ENCODE results near the gene ARHGAP42.

DNA sequence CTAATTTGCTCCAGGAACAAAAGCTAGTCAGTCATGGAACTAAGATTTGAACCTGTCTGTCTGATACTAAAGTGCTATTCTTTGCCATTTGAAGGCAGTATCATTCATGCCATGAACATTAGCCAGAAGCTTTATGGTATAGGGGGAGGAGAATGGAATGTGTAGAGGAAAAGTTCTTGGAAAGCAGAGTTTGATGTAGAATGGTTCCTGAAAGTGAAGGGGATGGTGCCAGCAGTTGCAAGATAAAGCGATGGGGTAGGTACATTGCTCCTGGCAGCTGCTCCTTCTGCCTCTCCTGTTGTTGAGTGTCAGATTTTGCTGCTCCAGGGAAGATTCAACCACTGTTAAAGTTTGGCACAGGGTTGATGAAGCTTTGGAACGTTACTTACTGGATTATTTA lies 53.4 kb downstream of the ARHGAP42 start:
- TF ChIP-seq, protein P1, sequence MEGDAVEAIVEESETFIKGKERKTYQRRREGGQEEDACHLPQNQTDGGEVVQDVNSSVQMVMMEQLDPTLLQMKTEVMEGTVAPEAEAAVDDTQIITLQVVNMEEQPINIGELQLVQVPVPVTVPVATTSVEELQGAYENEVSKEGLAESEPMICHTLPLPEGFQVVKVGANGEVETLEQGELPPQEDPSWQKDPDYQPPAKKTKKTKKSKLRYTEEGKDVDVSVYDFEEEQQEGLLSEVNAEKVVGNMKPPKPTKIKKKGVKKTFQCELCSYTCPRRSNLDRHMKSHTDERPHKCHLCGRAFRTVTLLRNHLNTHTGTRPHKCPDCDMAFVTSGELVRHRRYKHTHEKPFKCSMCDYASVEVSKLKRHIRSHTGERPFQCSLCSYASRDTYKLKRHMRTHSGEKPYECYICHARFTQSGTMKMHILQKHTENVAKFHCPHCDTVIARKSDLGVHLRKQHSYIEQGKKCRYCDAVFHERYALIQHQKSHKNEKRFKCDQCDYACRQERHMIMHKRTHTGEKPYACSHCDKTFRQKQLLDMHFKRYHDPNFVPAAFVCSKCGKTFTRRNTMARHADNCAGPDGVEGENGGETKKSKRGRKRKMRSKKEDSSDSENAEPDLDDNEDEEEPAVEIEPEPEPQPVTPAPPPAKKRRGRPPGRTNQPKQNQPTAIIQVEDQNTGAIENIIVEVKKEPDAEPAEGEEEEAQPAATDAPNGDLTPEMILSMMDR (IDR thresholded peaks at IDR 0.05) = no peak
- TF ChIP-seq POLR2A (IDR thresholded peaks at IDR 0.05) = no peak
